Gastroesophageal sphincter (tissue), 4 donors: Measurements from ENCODE around the gene ITGA8. TPM values are rescaled to one million over a fixed set of nuclear protein-coding genes. Genes with fewer than 3 reads are reported as not detected.

ENCODE experiments used
- ATAC-seq: fragments of 150-250 bp; one replicate; pipeline ENCODE4 v1.9.1; 2016; ENCODE audit warnings: mild to moderate bottlenecking, moderate library complexity
- H3K27ac ChIP-seq, 4 donors: fragments of 200-600 bp; sonication (generic) in 3 of 4; 1 replicate in 3 of 4; 2 replicates in 1 of 4; pipeline ENCODE4 v1.5.1; 2016 to 2019
- H3K27me3 ChIP-seq: fragments of 200-600 bp; sonication (generic); one replicate; pipeline ENCODE4 v1.5.1; 2019
- H3K36me3 ChIP-seq, 2 donors: fragments of 200-600 bp; sonication (generic); one replicate each; pipeline ENCODE4 v1.5.1; 2019; ENCODE audit warnings: control low read depth in 1 of 2
- H3K4me1 ChIP-seq, 3 donors: fragments of 200-600 bp; sonication (generic); 1 replicate in 2 of 3; 2 replicates in 1 of 3; pipeline ENCODE4 v1.5.1; 2016 to 2019; ENCODE audit warnings: control low read depth in 2 of 3
- H3K4me3 ChIP-seq, 2 donors: fragments of 200-600 bp; sonication (generic); one replicate each; pipeline ENCODE4 v1.5.1; 2019; ENCODE audit warnings: mild to moderate bottlenecking in 1 of 2, moderate library complexity in 1 of 2
- H3K9me3 ChIP-seq, 3 donors: fragments of 200-600 bp; sonication (generic); one replicate each; pipeline ENCODE4 v1.5.1; 2017 to 2019; ENCODE audit warnings: control low read depth in 2 of 3
- CTCF ChIP-seq, 4 experiments: fragments of 200-600 bp in 2 of 4; fragments of 450-650 bp in 2 of 4; sonication (generic) in 1 of 4; IDR thresholded peaks; one replicate each; pipeline ENCODE4 v1.5.1; 2017 to 2019; ENCODE audit warnings: antibody characterized with exemption in 4 of 4, mild to moderate bottlenecking in 2 of 4, moderate library complexity in 2 of 4
- EP300 ChIP-seq: sonication (generic); formaldehyde crosslinking; IDR thresholded peaks from one replicate; pipeline ENCODE4 v1.6.1; 2017; ENCODE audit warnings: antibody characterized with exemption, mild to moderate bottlenecking
- POLR2A ChIP-seq, 2 donors: fragments of 450-650 bp; IDR thresholded peaks; one replicate each; pipeline ENCODE4 v1.6.1; 2017; ENCODE audit warnings: antibody characterized with exemption in 2 of 2, mild to moderate bottlenecking in 2 of 2, moderate library complexity in 1 of 2
- POLR2AphosphoS5 ChIP-seq: sonication (generic); formaldehyde crosslinking; IDR thresholded peaks from one replicate; pipeline ENCODE4 v1.6.1; 2017; ENCODE audit warnings: antibody characterized with exemption
- WGBS, 2 donors: methylation state at CpG; one replicate each; pipeline ENCODE4 v1.1.5; 2018; ENCODE audit warnings: low coverage in 1 of 2; 5-methylcytosine and 5-hydroxymethylcytosine counted together
- total RNA-seq, 4 donors: library from RNA; depleted of rRNA; stranded (reverse); fragments of >200 nt; gene quantifications; one replicate each; pipeline ENCODE4 v1.1.0, GENCODE V29; 2016

ITGA8 gene
- total RNA-seq, 4 donors from 2014 or later: 37.6 to 667 (median 310) TPM

GRCh38 chr10:15609246-15609645, 110.5 kb downstream of the ITGA8 start:
- Histone ChIP-seq H3K27ac (no peak overlapping the region), H3K4me1 (no peaks in the 10 kb centered on the region), H3K4me3 (no peak overlapping the region), H3K9me3 (no peaks in the 10 kb centered on the region), H3K36me3 (peaks cover 0 to 56% of the 10 kb centered on the region in 2 donors), H3K27me3 (no peaks in the 10 kb centered on the region)
- no peak for ATAC-seq
- 94% methylated on average over 2 of the region's 2 CpGs; no CpG with 5 or more reads in 1 of the 2 donors for WGBS, 2 donors
- TF ChIP-seq POLR2A (IDR thresholded peaks at IDR 0.05): no peak
- no peak for TF ChIP-seq POLR2AphosphoS5
- no peak for TF ChIP-seq EP300
- no peak for TF ChIP-seq CTCF (IDR thresholded peaks at IDR 0.05)

- Histone ChIP-seq H3K27me3 (no peaks in the 10 kb centered on the region), H3K4me3 (no peak overlapping the region), H3K27ac (no peak overlapping the region), H3K4me1 (no peaks in the 10 kb centered on the region), H3K36me3 (peaks cover 0 to 50% of the 10 kb centered on the region in 2 donors), H3K9me3 (no peaks in the 10 kb centered on the region)
- TF ChIP-seq POLR2AphosphoS5 (no peak), CTCF (IDR thresholded peaks at IDR 0.05) (no peak), POLR2A (IDR thresholded peaks at IDR 0.05) (no peak), EP300 (no peak)
- 77 to 79% methylated on average over 3 to 4 of the region's 4 CpGs for WGBS, 2 donors
- no peak for ATAC-seq
Measured at GRCh38 chr10:15606377-15606776, 113.3 kb downstream of the ITGA8 start.

- H3K27me3 ChIP-seq: no peaks in the 10 kb centered on the region
- peak; percentile 39 for ATAC-seq
- H3K27ac ChIP-seq: no peak overlapping the region
- TF ChIP-seq POLR2AphosphoS5: no peak
- TF ChIP-seq EP300: no peak
- no peak for TF ChIP-seq CTCF (IDR thresholded peaks at IDR 0.05)
- TF ChIP-seq POLR2A (IDR thresholded peaks at IDR 0.05): no peak
- no peak overlapping the region for H3K4me3 ChIP-seq
- no peaks in the 10 kb centered on the region for H3K4me1 ChIP-seq
- peaks cover 0 to 50% of the 10 kb centered on the region in 2 donors for H3K36me3 ChIP-seq
- no peaks in the 10 kb centered on the region for H3K9me3 ChIP-seq
- WGBS, 2 donors: 66 to 74% methylated on average over 6 of the region's 6 CpGs
Measured at GRCh38 chr10:15605740-15606369, 113.9 kb downstream of the ITGA8 start.

GRCh38 chr10:15603446-15604011, 116.2 kb downstream of the ITGA8 start:
- ATAC-seq: no peak
- Histone ChIP-seq H3K4me1 (no peaks in the 10 kb centered on the region), H3K9me3 (no peaks in the 10 kb centered on the region), H3K4me3 (no peak overlapping the region), H3K27ac (no peak overlapping the region), H3K27me3 (no peaks in the 10 kb centered on the region), H3K36me3 (peaks cover 0 to 48% of the 10 kb centered on the region in 2 donors)
- no peak for TF ChIP-seq EP300
- no peak for TF ChIP-seq POLR2A (IDR thresholded peaks at IDR 0.05)
- no peak for TF ChIP-seq CTCF (IDR thresholded peaks at IDR 0.05)
- no peak for TF ChIP-seq POLR2AphosphoS5
- 42 to 49% methylated on average over 3 of the region's 3 CpGs for WGBS, 2 donors

- no peaks in the 10 kb centered on the region for H3K9me3 ChIP-seq
- ATAC-seq: no peak
- WGBS, 2 donors: 33 to 45% methylated on average over 1 of the region's 1 CpG
- no peaks in the 10 kb centered on the region for H3K27me3 ChIP-seq
- TF ChIP-seq EP300: no peak
- no peak for TF ChIP-seq POLR2A (IDR thresholded peaks at IDR 0.05)
- no peak for TF ChIP-seq POLR2AphosphoS5
- no peak for TF ChIP-seq CTCF (IDR thresholded peaks at IDR 0.05)
- H3K4me3 ChIP-seq: no peak overlapping the region
- no peaks in the 10 kb centered on the region for H3K4me1 ChIP-seq
- peaks cover 0 to 55% of the 10 kb centered on the region in 2 donors for H3K36me3 ChIP-seq
- no peak overlapping the region for H3K27ac ChIP-seq
Measured at GRCh38 chr10:15601819-15602218, 117.9 kb downstream of the ITGA8 start.
